ENCODE data around the gene KCNN3.

The KCNN3 gene

GRCh38 chr1:154861607-154862094, 8.4 kb downstream of the KCNN3 start:
- DNase-seq (ENCODE audit: low read depth in 2 of 2), result no peak

GRCh38 chr1:154860156-154860870, 9.8 kb downstream of the KCNN3 start:
- no peak for DNase-seq (ENCODE audit: low read depth in 2 of 2)

- DNase-seq (ENCODE audit: low read depth in 2 of 2), result no peak
Measured at GRCh38 chr1:154859786-154860155, 10.3 kb downstream of the KCNN3 start.

- DNase-seq (ENCODE audit: low read depth in 2 of 2), result no peak
Measured at GRCh38 chr1:154859151-154859785, 10.8 kb downstream of the KCNN3 start.

- DNase-seq (ENCODE audit: low read depth in 2 of 2), result no peak
Measured at GRCh38 chr1:154857441-154858215, 12.5 kb downstream of the KCNN3 start.

- no peak for DNase-seq (ENCODE audit: low read depth in 2 of 2)
Measured at GRCh38 chr1:154857022-154857421, 13.1 kb downstream of the KCNN3 start.

- DNase-seq (ENCODE audit: low read depth in 2 of 2), result no peak
Measured at GRCh38 chr1:154856544-154856943, 13.5 kb downstream of the KCNN3 start.

GRCh38 chr1:154856049-154856448, 14.0 kb downstream of the KCNN3 start:
- DNase-seq (ENCODE audit: low read depth in 2 of 2), result no peak

- no peak for DNase-seq (ENCODE audit: low read depth in 2 of 2)
Measured at GRCh38 chr1:154855186-154855851, 14.8 kb downstream of the KCNN3 start.

GRCh38 chr1:154852845-154853244, 17.2 kb downstream of the KCNN3 start:
- no peak for DNase-seq (ENCODE audit: low read depth in 2 of 2)

- no peak for DNase-seq (ENCODE audit: low read depth in 2 of 2)
Measured at GRCh38 chr1:154851392-154852177, 18.5 kb downstream of the KCNN3 start.

- no peak for DNase-seq (ENCODE audit: low read depth in 2 of 2)
Measured at GRCh38 chr1:154849645-154850131, 20.4 kb downstream of the KCNN3 start.

- DNase-seq (ENCODE audit: low read depth in 2 of 2), result no peak
Measured at GRCh38 chr1:154848983-154849382, 21.1 kb downstream of the KCNN3 start.

GRCh38 chr1:154847891-154848290, 22.2 kb downstream of the KCNN3 start:
- DNase-seq (ENCODE audit: low read depth in 2 of 2), result no peak

- DNase-seq (ENCODE audit: low read depth in 2 of 2), result no peak
Measured at GRCh38 chr1:154846565-154847442, 23.3 kb downstream of the KCNN3 start.

- DNase-seq (ENCODE audit: low read depth in 2 of 2), result no peak
Measured at GRCh38 chr1:154845879-154846278, 24.2 kb downstream of the KCNN3 start.

- no peak for DNase-seq (ENCODE audit: low read depth in 2 of 2)
Measured at GRCh38 chr1:154845174-154845573, 24.9 kb downstream of the KCNN3 start.

- no peak for DNase-seq (ENCODE audit: low read depth in 2 of 2)
Measured at GRCh38 chr1:154844297-154844681, 25.8 kb downstream of the KCNN3 start.

GRCh38 chr1:154843636-154844296, 26.3 kb downstream of the KCNN3 start:
- no peak for DNase-seq (ENCODE audit: low read depth in 2 of 2)

- DNase-seq (ENCODE audit: low read depth in 2 of 2), result no peak
Measured at GRCh38 chr1:154842635-154843034, 27.4 kb downstream of the KCNN3 start.

Measured in stimulated activated CD4-positive, alpha-beta T cell treated with anti-CD3 and anti-CD28 coated beads, Interleukin-1b, Interleukin-23, amount 100 ng/mL, for 1 hour (primary cell).